ENCODE results near the gene NAPB.

DNA sequence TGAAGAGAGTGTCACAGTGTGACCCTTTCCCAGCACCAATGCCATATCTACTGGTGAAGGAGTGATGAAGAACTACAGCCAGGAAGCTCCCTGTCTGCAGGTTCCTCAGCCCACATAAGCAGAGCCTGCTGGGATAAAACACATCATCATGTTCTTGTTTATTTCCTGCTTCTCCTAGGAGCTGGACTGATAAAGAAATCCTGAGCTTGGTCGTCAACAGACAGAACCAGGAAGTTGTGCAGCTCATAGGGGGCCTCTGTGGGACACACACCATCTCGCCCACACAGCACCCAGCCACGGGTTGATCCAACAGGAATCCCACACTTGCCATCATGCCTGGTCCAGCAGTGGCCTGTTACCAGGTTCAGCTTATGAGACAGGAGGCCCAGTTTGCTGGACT lies 15.4 kb upstream of the NAPB start:
- TF ChIP-seq, protein P1, sequence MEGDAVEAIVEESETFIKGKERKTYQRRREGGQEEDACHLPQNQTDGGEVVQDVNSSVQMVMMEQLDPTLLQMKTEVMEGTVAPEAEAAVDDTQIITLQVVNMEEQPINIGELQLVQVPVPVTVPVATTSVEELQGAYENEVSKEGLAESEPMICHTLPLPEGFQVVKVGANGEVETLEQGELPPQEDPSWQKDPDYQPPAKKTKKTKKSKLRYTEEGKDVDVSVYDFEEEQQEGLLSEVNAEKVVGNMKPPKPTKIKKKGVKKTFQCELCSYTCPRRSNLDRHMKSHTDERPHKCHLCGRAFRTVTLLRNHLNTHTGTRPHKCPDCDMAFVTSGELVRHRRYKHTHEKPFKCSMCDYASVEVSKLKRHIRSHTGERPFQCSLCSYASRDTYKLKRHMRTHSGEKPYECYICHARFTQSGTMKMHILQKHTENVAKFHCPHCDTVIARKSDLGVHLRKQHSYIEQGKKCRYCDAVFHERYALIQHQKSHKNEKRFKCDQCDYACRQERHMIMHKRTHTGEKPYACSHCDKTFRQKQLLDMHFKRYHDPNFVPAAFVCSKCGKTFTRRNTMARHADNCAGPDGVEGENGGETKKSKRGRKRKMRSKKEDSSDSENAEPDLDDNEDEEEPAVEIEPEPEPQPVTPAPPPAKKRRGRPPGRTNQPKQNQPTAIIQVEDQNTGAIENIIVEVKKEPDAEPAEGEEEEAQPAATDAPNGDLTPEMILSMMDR (IDR thresholded peaks at IDR 0.05) = no peak
- no peak for TF ChIP-seq POLR2AphosphoS5 (IDR thresholded peaks at IDR 0.05; ENCODE audit: low read depth, low read length)
- no peak for TF ChIP-seq SIN3A (IDR thresholded peaks at IDR 0.05; ENCODE audit: borderline replicate concordance, insufficient read depth, low read depth, low read length)
